Skin epidermis (tissue), 12 donors: Measurements from ENCODE around the gene FMNL3.

Source experiments
- H3K27ac ChIP-seq, 21 experiments: fragments of 200-600 bp; sonication (generic) in 11 of 21; one replicate each; pipeline ENCODE4 v1.5.0; 2020; ENCODE audit warnings: mild to moderate bottlenecking in 3 of 21, inconsistent platforms in 2 of 21, moderate library complexity in 2 of 21
- H3K4me3 ChIP-seq, 7 experiments: fragments of 200-600 bp; sonication (generic) in 2 of 7; one replicate each; pipeline ENCODE4 v1.5.0; 2020; ENCODE audit warnings: inconsistent platforms in 2 of 7, mild to moderate bottlenecking in 2 of 7, moderate library complexity in 1 of 7

Gene FMNL3

GRCh38 chr12:49641748-49642369 is 65.3 kb downstream of the FMNL3 start:
- Histone ChIP-seq H3K27ac (peak overlapping the region in 17 of 21 experiments; percentile 11 to 78 (median 44)), H3K4me3 (no peak overlapping the region)

GRCh38 chr12:49636979-49637755 is 70.0 kb downstream of the FMNL3 start:
- Histone ChIP-seq H3K27ac (peak overlapping the region in 3 of 21 experiments; percentile 9 to 44 (median 11)), H3K4me3 (no peak overlapping the region)

- no peak overlapping the region for H3K4me3 ChIP-seq
- H3K27ac ChIP-seq = no peak overlapping the region
Observed at GRCh38 chr12:49636574-49636973, 70.6 kb downstream of the FMNL3 start.

GRCh38 chr12:49635656-49636055 is 71.5 kb downstream of the FMNL3 start:
- H3K27ac ChIP-seq = no peak overlapping the region
- H3K4me3 ChIP-seq = no peak overlapping the region

- Histone ChIP-seq H3K4me3 (no peak overlapping the region), H3K27ac (no peak overlapping the region)
Observed at GRCh38 chr12:49635036-49635435, 72.2 kb downstream of the FMNL3 start.

- H3K4me3 ChIP-seq = no peak overlapping the region
- H3K27ac ChIP-seq = no peak overlapping the region
Observed at GRCh38 chr12:49633703-49634345, 73.4 kb downstream of the FMNL3 start.

GRCh38 chr12:49632986-49633702 is 74.1 kb downstream of the FMNL3 start:
- Histone ChIP-seq H3K27ac (no peak overlapping the region), H3K4me3 (no peak overlapping the region)

GRCh38 chr12:49632401-49632800 is 74.8 kb downstream of the FMNL3 start:
- Histone ChIP-seq H3K4me3 (no peak overlapping the region), H3K27ac (no peak overlapping the region)

GRCh38 chr12:49631336-49631907 is 75.8 kb downstream of the FMNL3 start:
- Histone ChIP-seq H3K4me3 (no peak overlapping the region), H3K27ac (no peak overlapping the region)

- Histone ChIP-seq H3K4me3 (no peak overlapping the region), H3K27ac (no peak overlapping the region)
Observed at GRCh38 chr12:49627752-49628360, 79.3 kb downstream of the FMNL3 start.

GRCh38 chr12:49626836-49627235 is 80.4 kb downstream of the FMNL3 start:
- no peak overlapping the region for H3K27ac ChIP-seq
- no peak overlapping the region for H3K4me3 ChIP-seq

- H3K27ac ChIP-seq = no peak overlapping the region
Observed at GRCh38 chr12:49626169-49626835, 80.9 kb downstream of the FMNL3 start.

GRCh38 chr12:49624921-49625577 is 82.2 kb downstream of the FMNL3 start:
- Histone ChIP-seq H3K4me3 (no peak overlapping the region), H3K27ac (peak overlapping the region in 5 of 21 experiments; percentile 4 to 75 (median 27))

More at GRCh38 chr12:49626169-49626835, 80.9 kb downstream of the FMNL3 start:
- no peak overlapping the region for H3K4me3 ChIP-seq

GRCh38 chr12:49623142-49623904 is 83.9 kb downstream of the FMNL3 start, which contains the start of gene PRPF40B:
TSS of gene PRPF40B (plus strand) at chr12:49623561. CDS start at chr12:49623591, 30 bp downstream.
- peak within 1 kb of the TSS in 20 of 21 experiments; percentile 27 to 90 (median 74) for H3K27ac ChIP-seq
- H3K4me3 ChIP-seq = peak within 1 kb of the TSS; percentile 42 to 58 (median 53)

- Histone ChIP-seq H3K27ac (peak overlapping the region in 20 of 21 experiments; percentile 27 to 90 (median 74)), H3K4me3 (peak overlapping the region; percentile 42 to 58 (median 53))
Observed at GRCh38 chr12:49622501-49623141, 84.6 kb downstream of the FMNL3 start.

- H3K27ac ChIP-seq = peak overlapping the region in 18 of 21 experiments; percentile 27 to 90 (median 78)
- H3K4me3 ChIP-seq = peak overlapping the region; percentile 42 to 58 (median 53)
Observed at GRCh38 chr12:49621651-49622500, 85.3 kb downstream of the FMNL3 start.
